H1 (cell line): ENCODE results near the gene CATSPERD. TPM values are rescaled to one million over a fixed set of nuclear protein-coding genes. Genes with fewer than 3 reads are reported as not detected.

ENCODE experiments used
- POLR2A ChIP-seq, 2 experiments: IDR thresholded peaks; 1 replicate in 1 of 2; 2 replicates in 1 of 2; pipeline ENCODE4 v1.6.1; 2011; ENCODE audit warnings: low read depth in 2 of 2, low read length in 2 of 2, mild to moderate bottlenecking in 2 of 2; ENCODE audit errors: control extremely low read depth in 1 of 2
- POU5F1 ChIP-seq: IDR thresholded peaks from 2 replicates; pipeline ENCODE4 v1.6.1; 2011; ENCODE audit warnings: low read depth, mild to moderate bottlenecking, low read length, moderate library complexity
- polyA plus RNA-seq, 7 experiments: library from polyadenylated mRNA; depleted of rRNA in 3 of 7; stranded (reverse) in 5 of 7; unstranded in 2 of 7; fragments of >200 nt in 5 of 7; fragments of 200-250 nt in 2 of 7; gene quantifications; 1 replicate in 5 of 7; 2 replicates in 1 of 7; 4 replicates in 1 of 7; pipeline versions ENCODE4 v1.2.1 to v1.2.3, GENCODE V29; 2011 to 2013; ENCODE audit warnings: missing spikeins in 2 of 7, mixed read lengths in 2 of 7
- total RNA-seq: library from RNA; stranded (reverse); fragmentation: NEBNext Ultra II Directional; extraction: Animal tissue kit (Norgen Biotek cat#: 25700); gene quantifications from 2 replicates; pipeline ENCODE4 v1.2.1, GENCODE V29; 2021

The CATSPERD gene
- total and polyA plus RNA-seq, 2 of the 8 experiments (the other 6 are each of a cell fraction or from before 2014, with no cell fraction given): 0.12 TPM; not detected in 1

DNA sequence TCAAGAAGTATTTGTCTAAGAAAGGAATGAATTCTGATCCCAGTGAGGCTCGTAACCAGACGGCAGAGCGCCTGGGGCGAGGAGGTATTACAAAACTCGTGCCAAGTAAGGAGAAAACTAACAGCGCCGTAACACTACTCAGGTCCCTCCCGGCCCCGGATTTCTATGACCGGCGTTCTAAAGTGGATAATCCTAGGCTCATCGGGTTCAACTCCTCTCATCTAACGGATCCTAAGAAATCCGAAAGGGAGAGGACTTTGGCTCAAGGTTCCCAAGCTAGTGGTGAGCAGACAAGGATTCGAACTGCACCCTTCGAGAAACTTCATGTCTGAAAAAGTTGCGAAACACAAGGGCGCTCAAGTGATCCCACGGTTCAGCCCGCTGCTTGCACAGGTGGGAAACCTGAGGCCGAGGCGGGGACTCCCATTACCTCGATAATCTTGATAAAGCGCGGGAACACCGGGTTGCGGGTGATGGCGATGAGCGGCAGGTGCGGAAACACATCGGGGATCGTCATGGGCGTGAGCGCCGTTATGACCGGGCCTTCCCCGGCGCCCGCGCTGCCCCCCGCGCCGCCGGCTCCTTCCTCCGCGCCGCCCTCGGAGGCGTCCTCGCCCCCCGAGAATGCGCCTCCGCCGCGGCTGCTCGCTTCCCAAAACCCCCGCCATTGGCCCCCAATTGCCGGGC is 1.0 kb upstream of the CATSPERD start (continued):
- TF ChIP-seq POLR2A (IDR thresholded peaks at IDR 0.05; ENCODE audit: control extremely low read depth in 1 of 2, low read depth in 2 of 2, low read length in 2 of 2): no peak
- TF ChIP-seq POU5F1: no peak
